Adrenal gland (tissue), 12 donors: ENCODE measurements around the gene S100A7A. TPM values are rescaled to one million over a fixed set of nuclear protein-coding genes. Genes with fewer than 3 reads are reported as not detected.
A peak's percentile ranks its signal among the peaks of the same experiment; 100 is the strongest.

Experiments
- DNase-seq, 7 donors: peaks; one replicate each; pipeline ENCODE4 v3.0.0-alpha.2; 2019 to 2020
- H3K27ac ChIP-seq, 5 donors: fragments of 200-600 bp; sonication (generic) in 4 of 5; 1 replicate in 3 of 5; 2 replicates in 2 of 5; pipeline versions ENCODE4 v1.5.1 to v1.8.0; 2016 to 2020; ENCODE audit warnings: mild to moderate bottlenecking in 1 of 5
- H3K27me3 ChIP-seq: fragments of 200-600 bp; 2 replicates; pipeline ENCODE4 v1.8.0; 2021
- H3K36me3 ChIP-seq, 2 donors: fragments of 200-600 bp; replicated peaks in 1 of 2; 1 replicate in 1 of 2; 2 replicates in 1 of 2; pipeline versions ENCODE4 v1.5.1 to v1.8.0; 2018 to 2022
- H3K4me1 ChIP-seq, 2 donors: fragments of 200-600 bp; replicated peaks in 1 of 2; 1 replicate in 1 of 2; 2 replicates in 1 of 2; pipeline versions ENCODE4 v1.5.1 to v1.8.0; 2018 to 2021
- H3K4me3 ChIP-seq, 4 donors: fragments of 200-600 bp; sonication (generic) in 3 of 4; one replicate each; pipeline ENCODE4 v1.5.1; 2016 to 2018
- H3K9me3 ChIP-seq, 3 donors: fragments of 200-600 bp; sonication (generic) in 1 of 3; replicated peaks in 1 of 3; 1 replicate in 2 of 3; 2 replicates in 1 of 3; pipeline versions ENCODE4 v1.5.1 to v1.8.0; 2016 to 2021
- CTCF ChIP-seq, 6 experiments: fragments of 450-650 bp in 4 of 6; fragments of 200-600 bp in 2 of 6; sonication (generic) in 1 of 6; IDR thresholded peaks; 1 replicate in 5 of 6; 2 replicates in 1 of 6; pipeline versions ENCODE4 v1.5.1 to v1.8.0; 2016 to 2021; ENCODE audit warnings: antibody characterized with exemption in 6 of 6, mild to moderate bottlenecking in 2 of 6, moderate library complexity in 1 of 6
- POLR2A ChIP-seq, 2 donors: fragments of 450-650 bp; IDR thresholded peaks; one replicate each; pipeline ENCODE4 v1.6.1; 2017; ENCODE audit warnings: antibody characterized with exemption in 2 of 2, mild to moderate bottlenecking in 2 of 2, moderate library complexity in 1 of 2
- WGBS, 4 donors: extraction: QIAGEN DNeasy Blood & Tissue Kit in 2 of 4; methylation state at CpG; one replicate each; pipeline versions ENCODE4 v1.1.5 to v1.1.7; 2013 to 2017; 5-methylcytosine and 5-hydroxymethylcytosine counted together
- intact Hi-C, 2 donors: fragments of 100-400 bp; cut with DNase I; formaldehyde crosslinking; loops; one replicate each; pipeline versions ENCODE4 v1.14.1 to v1.15.0; 2022 to 2023
- polyA plus RNA-seq, 3 donors: library from polyadenylated mRNA; stranded (reverse); fragments of 200-250 nt in 2 of 3; fragments of 350-450 nt in 1 of 3; fragmentation: Illumina TruSeq in 1 of 3; extraction: RNeasy Lipid Tissue Mini Kit (QIAGEN cat#74804) in 1 of 3; gene quantifications; one replicate each; pipeline ENCODE4 v1.2.3, GENCODE V29; 2013 to 2014
- total RNA-seq, 9 donors: library from RNA; depleted of rRNA in 4 of 9; stranded (reverse); fragments of >200 nt in 4 of 9; fragments of 120-200 nt in 1 of 9; fragmentation: NEBNext Ultra II Directional in 1 of 9; extraction: Animal tissue kit (Norgen Biotek cat#: 25700) in 1 of 9; gene quantifications; one replicate each; pipeline versions ENCODE4 v1.1.0 to v1.2.4, GENCODE V29; 2013 to 2023
- donor health status: healthy with polysubstance abuse.
- donor health status: Bipolar disorder and iron deficiency.
- donor health status: DM: yes; HTN: yes; CAD: no.
- donor health status: DM: no; HTN: no; CAD: no.
- donor health status: DM: no; HTN: no; CAD: no.
- donor health status: DM: yes; HTN: yes; CAD: no.

Gene S100A7A
- total and polyA plus RNA-seq, 12 donors, result not detected

- TF ChIP-seq CTCF (IDR thresholded peaks at IDR 0.05) (no peak), POLR2A (IDR thresholded peaks at IDR 0.05) (no peak)
- H3K36me3 ChIP-seq, result no peaks in the 10 kb centered on the region
- peaks cover 0 to 6% of the 10 kb centered on the region in 2 donors for H3K4me1 ChIP-seq
- WGBS, 4 donors, result 68 to 75% (median 72%) methylated on average over 8 to 11 of the region's 11 CpGs
- peak in 2 of 7 donors; percentile 13 to 41 for DNase-seq
- H3K27ac ChIP-seq, result no peak overlapping the region
- H3K27me3 ChIP-seq, result no peaks in the 10 kb centered on the region
- intact Hi-C loops, result no loop called here
- H3K9me3 ChIP-seq, result no peaks in the 10 kb centered on the region
- H3K4me3 ChIP-seq, result no peak overlapping the region
Measured at GRCh38 chr1:153434746-153435455, 18.6 kb downstream of the S100A7A start.

- Histone ChIP-seq H3K27ac (no peak overlapping the region), H3K9me3 (no peaks in the 10 kb centered on the region), H3K4me3 (no peak overlapping the region), H3K27me3 (no peaks in the 10 kb centered on the region), H3K36me3 (no peaks in the 10 kb centered on the region), H3K4me1 (peaks cover 0 to 11% of the 10 kb centered on the region in 2 donors)
- intact Hi-C loops, result no loop called here
- no peak for TF ChIP-seq CTCF (IDR thresholded peaks at IDR 0.05)
- TF ChIP-seq POLR2A (IDR thresholded peaks at IDR 0.05), result no peak
- DNase-seq, result no peak
- whole genome bisulfite sequencing, 4 donors, result 88 to 96% (median 90%) methylated on average over 4 of the region's 4 CpGs
Measured at GRCh38 chr1:153437236-153437635, 20.9 kb downstream of the S100A7A start.

GRCh38 chr1:153438599-153438998, 22.3 kb downstream of the S100A7A start:
- Histone ChIP-seq H3K4me3 (no peak overlapping the region), H3K4me1 (peaks cover 0 to 5% of the 10 kb centered on the region in 2 donors), H3K27ac (no peak overlapping the region), H3K27me3 (no peaks in the 10 kb centered on the region), H3K9me3 (no peaks in the 10 kb centered on the region), H3K36me3 (no peaks in the 10 kb centered on the region)
- WGBS, 4 donors, result 56 to 97% (median 77%) methylated on average over 3 to 7 of the region's 7 CpGs
- DNase-seq, result no peak
- TF ChIP-seq CTCF (IDR thresholded peaks at IDR 0.05) (no peak), POLR2A (IDR thresholded peaks at IDR 0.05) (no peak)
- intact Hi-C loops, result no loop called here

GRCh38 chr1:153439273-153439672, 23.0 kb downstream of the S100A7A start:
- Histone ChIP-seq H3K27me3 (no peaks in the 10 kb centered on the region), H3K4me3 (no peak overlapping the region), H3K27ac (no peak overlapping the region), H3K36me3 (no peaks in the 10 kb centered on the region), H3K9me3 (no peaks in the 10 kb centered on the region), H3K4me1 (peaks cover 0 to 5% of the 10 kb centered on the region in 2 donors)
- TF ChIP-seq CTCF (IDR thresholded peaks at IDR 0.05), result no peak
- no peak for TF ChIP-seq POLR2A (IDR thresholded peaks at IDR 0.05)
- no peak for DNase-seq
- intact Hi-C loops, result no loop called here
